Activated CD4-positive, alpha-beta memory T cell treated with anti-CD3 and anti-CD28 coated beads for 36 hours (primary cell): ENCODE measurements around the gene CACNA2D2. TPM values are rescaled to one million over a fixed set of nuclear protein-coding genes. Genes with fewer than 3 reads are reported as not detected.
A peak's percentile ranks its signal among the peaks of the same experiment; 100 is the strongest.

Source experiments
- CTCF ChIA-PET: fragments of 350-600 bp; sonication (Branson Sonifier 250); formaldehyde crosslinking; loops from one replicate; lab custom pipeline; 2021; ENCODE audit warnings: antibody characterized with exemption, inconsistent platforms; lab: Charles Lee
- POLR2A ChIA-PET: fragments of 350-600 bp; sonication (Branson Sonifier 250); formaldehyde crosslinking; loops from one replicate; lab custom pipeline; 2021; ENCODE audit warnings: antibody characterized with exemption; lab: Charles Lee
- DNase-seq: peaks from one replicate; pipeline ENCODE4 v3.0.0-alpha.2; 2020
- H3K27ac Mint-ChIP-seq: one replicate; pipeline ENCODE4 v1.8.0; 2021; ENCODE audit warnings: mixed read lengths
- H3K27me3 Mint-ChIP-seq: one replicate; pipeline ENCODE4 v1.8.0; 2021; ENCODE audit warnings: mixed read lengths
- H3K36me3 Mint-ChIP-seq: one replicate; pipeline ENCODE4 v1.8.0; 2021; ENCODE audit warnings: mixed read lengths
- H3K4me1 Mint-ChIP-seq: one replicate; pipeline ENCODE4 v1.8.0; 2021; ENCODE audit warnings: low read depth, mixed read lengths
- H3K4me3 Mint-ChIP-seq: one replicate; pipeline ENCODE4 v1.8.0; 2021; ENCODE audit warnings: mild to moderate bottlenecking, mixed read lengths
- H3K9me3 Mint-ChIP-seq: one replicate; pipeline ENCODE4 v1.8.0; 2021; ENCODE audit warnings: mixed read lengths
- intact Hi-C: fragments of 100-400 bp; cut with micrococcal nuclease; formaldehyde crosslinking; loops from one replicate; pipeline ENCODE4 v1.15.1; 2023
- total RNA-seq, 2 experiments: library from RNA; stranded (reverse); gene quantifications; one replicate each; pipeline ENCODE4 v1.2.3, GENCODE V29; 2021

CACNA2D2 gene
- total RNA-seq, 2 experiments from 2014 or later, result 0.63 to 0.69 TPM

DNA sequence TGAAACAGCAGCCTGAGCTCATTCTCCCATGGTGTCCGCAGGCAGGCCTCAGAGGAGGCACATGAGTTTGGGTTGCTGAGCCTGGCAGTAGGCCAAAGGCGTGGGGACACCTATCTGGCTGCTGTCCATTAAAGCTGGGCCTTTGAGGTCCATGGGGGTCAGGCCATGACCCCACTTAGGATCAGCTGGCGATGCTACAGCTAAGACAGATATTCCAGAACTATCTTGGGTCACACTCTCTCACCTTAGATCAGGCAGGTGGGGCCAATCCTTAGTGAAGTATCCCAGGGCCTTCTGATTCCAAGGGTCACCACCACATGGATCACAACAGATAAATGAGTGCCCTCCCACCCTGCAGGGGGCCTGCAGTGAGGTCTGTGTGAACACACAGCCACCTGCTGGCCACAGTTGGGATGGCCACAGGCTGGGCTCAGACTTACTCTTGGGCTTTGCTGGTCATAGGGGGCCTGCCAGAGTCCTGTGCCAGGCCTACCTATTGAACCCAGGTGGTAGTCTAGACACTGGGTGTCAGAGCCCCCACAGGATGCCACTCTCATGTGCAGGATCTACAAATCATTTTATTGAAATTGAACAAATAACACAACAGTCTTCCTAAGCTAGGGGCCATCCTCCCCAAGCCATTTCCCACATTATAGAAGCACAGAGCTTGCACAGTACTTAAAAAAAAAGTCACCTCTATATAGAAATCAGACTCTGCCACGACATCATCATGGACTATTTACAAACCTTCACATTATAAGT is 178.9 kb downstream of the CACNA2D2 start:
- intact Hi-C loops, result loop anchor here (1.0 kb wide), 1 partner anchor 50 kb away; no protein-coding TSS in a partner anchor
- ChIA-PET CTCF (interaction anchor here (0.6 to 4.9 kb wide), 21 partner anchors 11 to 204 kb away, joined by 3 to 30 read pairs (median 5); partner anchors contain the start of genes CYB561D2, HYAL1, HYAL3 and IFRD2), POLR2A (interaction anchor here (0.6 to 1.8 kb wide), 4 partner anchors 10 to 26 kb away, joined by 3 to 10 read pairs (median 4); partner anchors contain the start of genes HYAL3 and NAA80)
- peak; percentile 70 for DNase-seq
- H3K36me3 Mint-ChIP-seq, result peaks cover 2% of the 10 kb centered on the region
- no peak overlapping the region for H3K4me3 Mint-ChIP-seq
- H3K27ac Mint-ChIP-seq, result no peak overlapping the region
- no peaks in the 10 kb centered on the region for H3K27me3 Mint-ChIP-seq
- H3K4me1 Mint-ChIP-seq, result peaks cover 32% of the 10 kb centered on the region
- no peaks in the 10 kb centered on the region for H3K9me3 Mint-ChIP-seq

DNA sequence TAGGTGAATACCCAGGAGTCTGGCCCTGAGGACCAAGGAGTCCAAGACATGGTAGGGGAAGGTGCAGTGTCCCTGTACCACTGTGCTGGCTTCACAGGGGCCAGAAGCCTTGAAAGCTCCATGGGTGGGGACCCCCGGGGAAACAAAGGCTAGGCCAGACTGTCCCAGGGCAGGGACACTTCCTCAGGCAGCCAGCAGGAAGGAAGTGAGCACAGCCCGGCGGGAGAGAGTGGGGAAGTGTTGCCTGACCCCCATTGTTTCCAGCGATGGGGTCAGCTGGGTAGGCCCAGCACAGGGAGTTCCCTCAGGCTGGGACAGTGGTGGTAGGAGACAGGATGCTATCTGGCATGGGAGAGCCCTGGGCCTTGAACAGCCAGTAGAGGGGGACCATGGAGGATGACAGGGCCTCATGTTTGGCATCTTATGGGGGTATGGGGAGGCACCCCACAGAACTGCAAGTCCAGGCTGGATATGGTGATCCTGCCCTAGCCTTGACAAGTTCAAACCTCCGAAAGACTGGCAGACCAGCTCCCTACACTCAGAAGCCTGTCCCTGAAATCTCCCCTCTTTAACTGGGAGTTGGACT is 179.7 kb downstream of the CACNA2D2 start:
- Mint-ChIP-seq H3K36me3 (peaks cover 2% of the 10 kb centered on the region), H3K4me3 (no peak overlapping the region), H3K27me3 (no peaks in the 10 kb centered on the region), H3K9me3 (no peaks in the 10 kb centered on the region), H3K4me1 (peaks cover 37% of the 10 kb centered on the region), H3K27ac (no peak overlapping the region)
- CTCF ChIA-PET, result interaction anchor here (0.6 to 4.9 kb wide), 21 partner anchors 10 to 572 kb away, joined by 3 to 30 read pairs (median 5); partner anchors contain the start of genes CYB561D2, HYAL1, HYAL3 and IFRD2
- DNase-seq, result no peak
- POLR2A ChIA-PET, result interaction anchor here (1.0 to 1.8 kb wide), 4 partner anchors 10 to 24 kb away, joined by 3 to 10 read pairs (median 4); partner anchors contain the start of genes HYAL3 and NAA80
- intact Hi-C loops, result loop anchor here (1.0 kb wide), 1 partner anchor 49 kb away; no protein-coding TSS in a partner anchor

DNA sequence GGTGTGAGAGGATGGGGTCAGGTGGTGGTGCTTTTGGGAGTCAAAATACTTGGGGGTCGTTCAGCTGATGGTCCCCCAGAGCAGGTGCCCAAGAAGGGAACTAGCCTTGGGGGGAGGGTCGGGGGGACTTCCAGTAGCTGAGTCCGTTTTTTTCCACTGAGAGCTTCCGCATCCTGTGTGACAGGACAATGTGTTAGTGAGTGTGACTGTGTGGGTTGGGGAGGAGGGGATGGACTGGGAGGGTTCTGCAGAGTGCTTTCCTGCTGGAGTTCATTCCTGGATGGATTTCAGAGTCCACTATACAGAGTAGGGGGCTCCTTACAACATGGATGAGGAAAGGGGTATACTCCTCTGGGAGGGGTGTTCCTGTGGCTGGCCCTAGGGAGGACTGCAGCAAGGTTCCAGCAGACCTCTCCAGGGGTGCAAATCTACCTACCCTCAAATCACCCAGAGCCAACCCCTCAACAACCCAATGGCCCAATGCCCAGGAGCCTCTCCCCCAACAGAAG is 180.3 kb downstream of the CACNA2D2 start:
- POLR2A ChIA-PET, result interaction anchor here (1.0 kb wide), 1 partner anchor 14 kb away, joined by 3 read pairs; no protein-coding TSS in a partner anchor

DNA sequence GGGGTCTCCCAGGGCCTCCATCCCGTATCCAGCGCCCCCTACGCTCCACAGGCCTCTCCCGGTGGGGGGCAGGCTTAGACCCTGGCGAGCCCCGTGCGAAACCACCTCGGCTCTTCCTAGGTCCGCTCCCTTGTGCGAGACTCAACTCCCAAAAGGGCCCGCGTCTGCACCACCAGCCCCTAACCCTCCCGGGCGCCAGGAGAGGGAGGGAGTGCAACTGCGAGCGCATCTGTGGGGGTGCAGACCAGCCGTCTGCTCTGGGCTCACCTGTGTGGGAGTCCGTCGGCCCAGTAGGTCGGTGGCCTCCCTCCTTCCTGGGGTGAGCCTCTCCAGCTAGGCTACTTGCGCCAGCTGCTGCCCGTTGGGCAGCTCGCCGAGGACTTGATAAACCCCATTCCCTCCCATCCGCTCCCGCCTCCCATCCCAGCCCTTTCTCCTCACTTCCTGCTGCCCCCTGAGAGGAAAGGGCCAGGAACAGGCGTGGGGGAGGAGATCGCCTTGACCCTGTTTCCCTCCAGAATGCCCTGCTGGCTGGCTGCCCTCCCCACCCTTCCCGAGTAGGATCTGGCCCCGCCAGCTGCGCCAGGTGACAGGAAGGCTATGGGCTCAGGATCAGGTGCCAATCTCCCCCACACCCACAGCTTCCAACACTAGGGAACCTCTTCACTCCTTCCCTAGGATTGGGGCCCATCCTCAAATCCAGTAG is 180.9 kb downstream of the CACNA2D2 start, which contains the start of gene HYAL2:
Gene HYAL2, minus strand, starts transcription at position 360 of the 706 bp plus-strand sequence. CDS start 2,256 bp downstream, outside the sequence.
- Mint-ChIP-seq H3K27me3 (no peaks in the 10 kb centered on the region), H3K36me3 (peaks cover 2% of the 10 kb centered on the region), H3K4me3 (peak within 1 kb of the TSS; percentile 77), H3K9me3 (no peaks in the 10 kb centered on the region), H3K27ac (peak within 1 kb of the TSS; percentile 86), H3K4me1 (peaks cover 32% of the 10 kb centered on the region)
- ChIA-PET CTCF (interaction anchor here (0.6 to 3.3 kb wide), 5 partner anchors 9 to 571 kb away, joined by 3 to 15 read pairs (median 9); partner anchors contain the start of genes CYB561D2 and NPRL2), POLR2A (interaction anchor here (1.0 kb wide), 1 partner anchor 14 kb away, joined by 3 read pairs; no protein-coding TSS in a partner anchor)
- intact Hi-C loops, result no loop called here
- DNase-seq, result no peak

More for the DNA sequence above, 180.3 kb downstream of the CACNA2D2 start:
- intact Hi-C loops, result no loop called here
- Mint-ChIP-seq H3K9me3 (no peaks in the 10 kb centered on the region), H3K4me3 (no peak overlapping the region), H3K27me3 (no peaks in the 10 kb centered on the region), H3K27ac (no peak overlapping the region), H3K36me3 (peaks cover 2% of the 10 kb centered on the region), H3K4me1 (peaks cover 34% of the 10 kb centered on the region)
- DNase-seq, result no peak
- CTCF ChIA-PET, result interaction anchor here (0.6 to 4.9 kb wide), 8 partner anchors 12 to 572 kb away, joined by 3 to 30 read pairs (median 10); partner anchors contain the start of genes CYB561D2, HYAL3, LSMEM2 and NAA80

DNA sequence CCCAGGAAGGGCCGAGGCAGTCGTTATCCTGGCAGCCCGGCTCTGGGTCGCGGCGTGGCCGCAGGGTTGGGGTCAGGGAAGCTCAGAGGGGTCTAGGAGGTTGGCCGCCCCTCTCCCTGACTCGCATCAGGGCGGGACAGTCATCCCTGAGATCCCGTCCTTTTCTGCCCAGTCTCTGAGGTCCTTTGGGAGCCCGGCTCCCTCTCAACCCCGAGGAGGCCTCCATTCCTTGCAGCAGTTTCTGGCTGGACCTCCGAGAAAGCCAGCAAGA is 181.4 kb downstream of the CACNA2D2 start:
- Mint-ChIP-seq H3K4me1 (peaks cover 29% of the 10 kb centered on the region), H3K36me3 (peaks cover 2% of the 10 kb centered on the region), H3K27ac (no peak overlapping the region), H3K9me3 (no peaks in the 10 kb centered on the region), H3K27me3 (no peaks in the 10 kb centered on the region), H3K4me3 (peak overlapping the region; percentile 77)
- intact Hi-C loops, result no loop called here
- POLR2A ChIA-PET, result interaction anchor here (0.6 kb wide), 1 partner anchor 11 kb away, joined by 3 read pairs; no protein-coding TSS in a partner anchor
- CTCF ChIA-PET, result interaction anchor here (0.8 to 3.3 kb wide), 8 partner anchors 9 to 220 kb away, joined by 3 to 16 read pairs (median 4); partner anchors contain the start of genes GNAI2, HYAL3 and NAA80
- DNase-seq, result no peak

DNA sequence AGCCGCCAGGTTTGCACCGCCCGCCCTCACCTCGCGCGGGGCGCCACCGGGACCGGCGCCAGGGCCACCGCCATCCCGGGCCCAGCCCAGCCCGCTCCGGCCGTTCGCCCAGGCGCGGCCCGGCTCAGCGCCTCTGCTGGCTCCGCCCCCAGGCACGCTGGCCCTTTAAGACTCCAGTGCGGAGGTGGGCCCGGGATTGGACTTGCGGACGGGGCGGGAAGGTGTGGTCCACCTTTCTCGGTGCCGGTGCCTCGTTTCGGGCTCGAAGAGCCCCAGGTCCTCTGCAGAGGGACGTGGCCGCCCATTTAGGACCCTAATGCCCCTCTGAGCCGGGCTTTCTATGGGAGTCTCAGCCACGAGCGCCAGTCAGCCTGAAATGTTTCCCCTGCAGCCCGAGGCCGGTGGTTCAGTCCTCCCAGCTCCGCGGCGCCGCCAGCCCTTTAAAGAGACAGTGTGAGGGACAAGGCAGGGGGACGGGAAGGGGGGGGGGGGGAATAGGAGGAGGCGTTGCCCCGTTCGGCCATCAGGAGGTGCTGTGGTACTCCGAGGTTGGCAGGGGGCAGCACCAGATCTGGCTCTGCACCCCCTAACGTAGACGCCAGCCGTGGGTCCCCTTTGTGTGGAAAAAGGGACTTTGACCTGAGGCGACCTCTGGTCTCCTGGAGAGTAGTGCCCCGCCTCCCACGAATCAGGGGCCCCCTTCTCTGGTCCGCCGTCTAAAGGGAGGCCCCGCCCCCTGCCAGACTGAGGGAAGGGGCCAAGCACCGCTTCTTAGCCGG is 181.9 kb downstream of the CACNA2D2 start:
- H3K27ac Mint-ChIP-seq, result peak overlapping the region; percentile 86
- peak overlapping the region; percentile 77 for H3K4me3 Mint-ChIP-seq
- H3K36me3 Mint-ChIP-seq, result peaks cover 2% of the 10 kb centered on the region
- no peaks in the 10 kb centered on the region for H3K9me3 Mint-ChIP-seq
- ChIA-PET CTCF (interaction anchor here (0.5 to 2.2 kb wide), 10 partner anchors 10 to 221 kb away, joined by 3 to 16 read pairs (median 4); partner anchors contain the start of genes GNAI2, HYAL3 and NAA80), POLR2A (interaction anchor here (0.6 kb wide), 1 partner anchor 12 kb away, joined by 3 read pairs; no protein-coding TSS in a partner anchor)
- peak; percentile 88 for DNase-seq
- peaks cover 30% of the 10 kb centered on the region for H3K4me1 Mint-ChIP-seq
- intact Hi-C loops, result loop anchor here (1.0 kb wide), 2 partner anchors 16 to 22 kb away; partner anchors contain the start of genes HYAL3 and NAA80
- no peaks in the 10 kb centered on the region for H3K27me3 Mint-ChIP-seq

DNA sequence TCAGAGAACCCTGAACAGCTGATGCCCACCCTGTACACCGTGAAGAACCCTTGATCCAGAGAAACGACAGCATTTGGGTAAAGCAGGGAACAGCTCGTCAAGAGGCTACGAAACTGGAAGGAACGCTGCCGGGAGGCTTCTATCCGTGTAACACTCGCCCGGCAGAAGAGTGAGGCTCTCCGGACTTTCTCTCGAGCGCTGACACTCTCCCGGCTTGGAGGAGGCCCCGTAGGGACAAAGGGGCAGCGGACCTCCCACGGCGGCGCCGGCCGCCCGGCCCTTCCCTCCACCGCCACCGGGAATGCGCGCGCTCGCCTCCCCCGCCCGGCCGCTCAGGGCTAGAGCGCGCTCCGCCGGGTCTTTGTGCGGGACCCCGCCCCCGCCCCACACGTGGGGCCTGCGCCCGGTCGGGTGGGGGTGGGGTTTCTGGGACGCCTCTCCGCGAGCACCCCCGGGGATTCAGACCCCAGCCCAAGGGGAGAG is 182.5 kb downstream of the CACNA2D2 start:
- no peaks in the 10 kb centered on the region for H3K27me3 Mint-ChIP-seq
- intact Hi-C loops, result loop anchor here (1.0 kb wide), 2 partner anchors 16 to 22 kb away; partner anchors contain the start of genes HYAL3 and NAA80
- peak overlapping the region; percentile 78 for H3K4me3 Mint-ChIP-seq
- ChIA-PET POLR2A (interaction anchor here (2.4 kb wide), 1 partner anchor 15 kb away, joined by 7 read pairs; no protein-coding TSS in a partner anchor), CTCF (interaction anchor here (0.5 to 2.2 kb wide), 11 partner anchors 10 to 221 kb away, joined by 3 to 16 read pairs (median 4); partner anchors contain the start of genes HYAL3 and NAA80)
- H3K36me3 Mint-ChIP-seq, result no peaks in the 10 kb centered on the region
- H3K9me3 Mint-ChIP-seq, result no peaks in the 10 kb centered on the region
- DNase-seq, result peak; percentile 70
- peaks cover 33% of the 10 kb centered on the region for H3K4me1 Mint-ChIP-seq
- H3K27ac Mint-ChIP-seq, result peak overlapping the region; percentile 16

DNA sequence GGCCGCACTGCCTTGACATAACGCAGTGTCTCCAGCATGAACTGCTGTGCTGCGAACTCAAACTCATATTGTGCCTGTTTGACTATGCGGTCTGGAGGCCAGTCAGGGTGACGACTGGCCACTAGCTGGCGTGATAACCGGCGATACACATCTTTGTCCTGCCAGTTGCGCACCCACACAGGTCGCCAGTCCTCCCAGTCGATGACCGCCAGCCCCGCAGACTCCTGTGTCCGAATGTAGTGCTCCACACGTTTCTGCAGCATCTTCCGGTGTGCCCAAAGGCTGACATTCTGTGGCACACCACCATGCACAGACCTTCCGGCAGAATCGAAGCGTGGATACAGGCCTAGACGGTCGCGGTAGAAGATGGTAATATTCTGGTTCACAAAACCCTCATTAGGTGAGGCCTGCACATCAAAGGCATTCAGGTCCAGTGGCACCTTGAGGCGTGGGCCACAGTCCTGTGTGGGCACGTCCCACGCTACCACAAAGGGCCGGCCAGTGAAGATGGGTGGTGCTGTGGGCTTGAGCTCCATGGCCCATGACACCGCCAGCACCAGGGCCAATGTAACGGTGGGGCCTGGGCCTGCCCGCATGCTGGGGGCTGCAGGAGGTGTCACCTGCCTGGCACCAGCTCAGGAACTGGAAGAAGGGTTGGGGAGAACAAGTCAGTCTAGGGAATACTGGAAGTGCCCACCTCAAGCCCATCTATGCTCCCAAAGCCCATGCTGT is 183.4 kb downstream of the CACNA2D2 start:
- Mint-ChIP-seq H3K36me3 (no peaks in the 10 kb centered on the region), H3K4me3 (peak overlapping the region; percentile 78), H3K27me3 (no peaks in the 10 kb centered on the region), H3K27ac (no peak overlapping the region), H3K9me3 (no peaks in the 10 kb centered on the region), H3K4me1 (peaks cover 33% of the 10 kb centered on the region)
- POLR2A ChIA-PET, result interaction anchor here (2.4 kb wide), 1 partner anchor 16 kb away, joined by 7 read pairs; no protein-coding TSS in a partner anchor
- no peak for DNase-seq
- CTCF ChIA-PET, result interaction anchor here (1.0 to 2.2 kb wide), 3 partner anchors 21 to 73 kb away, joined by 3 to 16 read pairs (median 3); partner anchors contain the start of genes HYAL3 and NAA80
- intact Hi-C loops, result no loop called here

DNA sequence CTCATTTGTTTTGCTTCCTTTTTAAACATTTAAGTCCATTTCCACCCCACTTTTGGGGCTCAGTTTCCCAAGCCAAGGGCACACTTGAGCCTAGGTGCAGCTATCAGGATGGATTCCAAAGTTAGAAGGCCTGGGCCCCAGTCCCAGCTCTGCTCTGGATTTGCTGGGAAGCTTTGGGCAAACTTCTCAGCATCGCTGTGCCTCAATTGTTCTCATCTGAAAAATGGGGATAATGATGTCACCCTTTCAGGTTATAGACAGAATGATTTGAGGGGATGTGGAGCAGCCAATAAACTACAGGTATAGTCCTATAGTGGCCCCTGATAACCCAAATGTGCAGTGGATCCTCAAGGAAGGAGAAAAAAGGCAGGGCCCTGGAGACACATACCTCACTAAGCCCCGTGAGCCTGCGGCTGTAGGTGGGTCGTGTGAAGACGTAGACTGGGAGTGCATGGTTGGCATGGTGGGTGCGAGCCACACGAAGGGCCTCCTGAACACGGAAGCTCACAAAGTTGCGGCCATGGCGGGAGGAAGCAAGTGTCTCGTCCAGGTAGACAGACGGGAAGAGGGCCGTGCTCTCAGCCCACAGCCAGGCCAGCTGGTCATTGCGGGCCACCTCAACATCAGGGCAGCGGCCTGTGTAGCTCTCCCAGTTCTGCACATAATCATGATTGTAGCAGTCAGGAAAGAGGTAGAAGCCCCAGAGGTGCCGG is 184.1 kb downstream of the CACNA2D2 start:
- no peaks in the 10 kb centered on the region for H3K9me3 Mint-ChIP-seq
- H3K27ac Mint-ChIP-seq, result no peak overlapping the region
- peaks cover 33% of the 10 kb centered on the region for H3K4me1 Mint-ChIP-seq
- H3K36me3 Mint-ChIP-seq, result no peaks in the 10 kb centered on the region
- no peaks in the 10 kb centered on the region for H3K27me3 Mint-ChIP-seq
- intact Hi-C loops, result no loop called here
- H3K4me3 Mint-ChIP-seq, result no peak overlapping the region
- ChIA-PET CTCF (interaction anchor here (0.6 to 0.7 kb wide), 2 partner anchors 63 to 92 kb away, joined by 3 read pairs; no protein-coding TSS in a partner anchor), POLR2A (interaction anchor here (1.4 to 2.4 kb wide), 3 partner anchors 9 to 20 kb away, joined by 4 to 7 read pairs (median 7); partner anchors contain the start of genes HYAL3, NAA80 and TUSC2)
- no peak for DNase-seq
